ENCODE measurements around the gene HPCA.

The HPCA gene

DNA sequence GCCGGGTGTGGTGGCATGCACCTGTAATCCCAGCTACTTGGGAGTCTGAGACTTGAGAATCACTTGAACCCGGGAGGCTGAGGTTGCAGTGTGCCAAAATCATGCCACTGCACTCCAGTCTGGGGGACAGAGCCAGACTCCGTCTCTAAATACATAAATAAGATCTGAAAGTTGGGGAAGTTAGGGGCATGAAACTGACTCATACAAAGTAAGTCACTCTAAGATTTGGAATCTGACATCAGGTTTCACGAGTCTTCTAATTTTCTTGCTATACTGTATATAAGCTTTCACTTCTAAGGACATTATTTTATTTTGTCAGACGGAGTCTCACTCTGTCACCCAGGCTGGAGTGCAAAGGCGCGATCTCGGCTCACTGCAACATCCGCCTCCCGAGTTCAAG, 48.2 kb downstream of the HPCA start:
- no peaks in the 10 kb centered on the region for H3K9me3 ChIP-seq (ENCODE audit: low read depth, low read length)
- TF ChIP-seq FOXP2 (optimal IDR thresholded peaks at IDR 0.05; ENCODE audit: control extremely low read depth, extremely low read length, insufficient read depth) (no peak), EZH2 (IDR thresholded peaks at IDR 0.05) (no peak), POLR2AphosphoS5 (IDR thresholded peaks at IDR 0.05; ENCODE audit: borderline replicate concordance, low read depth, low read length) (no peak)
- DNase-seq (ENCODE audit: low read depth, low spot score) = no peak
- no peak overlapping the region for H3K27ac ChIP-seq
- H3K9ac ChIP-seq (ENCODE audit: insufficient read length) = no peak overlapping the region
- H3K4me3 ChIP-seq = no peak overlapping the region
- H3K36me3 ChIP-seq (ENCODE audit: insufficient read depth, low read length) = peaks cover 3% of the 10 kb centered on the region; the same call in 1 of the 2 replicates

DNA sequence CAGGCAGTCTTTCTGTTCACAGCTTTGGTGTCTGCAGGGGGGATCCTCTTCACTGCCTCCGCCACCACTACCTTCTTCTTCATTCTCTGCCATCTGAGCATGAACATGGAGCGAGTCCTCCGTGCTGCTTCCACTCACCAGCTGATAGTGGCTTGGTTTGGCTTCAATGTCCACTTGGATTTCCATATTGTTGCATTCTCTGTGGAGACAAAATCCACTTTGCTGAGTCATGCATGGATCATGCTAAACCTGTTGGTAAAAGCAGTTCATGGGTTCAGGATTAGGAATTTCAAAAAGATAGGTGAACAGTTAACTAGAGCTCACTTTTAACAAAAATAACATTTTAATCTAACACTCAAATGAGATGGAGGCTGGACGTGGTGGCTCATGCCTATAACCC, 50.8 kb downstream of the HPCA start:
- no peak overlapping the region for H3K27ac ChIP-seq
- H3K36me3 ChIP-seq (ENCODE audit: insufficient read depth, low read length) = peaks cover 5% of the 10 kb centered on the region; the same call in 1 of the 2 replicates
- no peak overlapping the region for H3K9ac ChIP-seq (ENCODE audit: insufficient read length)
- H3K4me3 ChIP-seq = no peak overlapping the region
- no peak for TF ChIP-seq POLR2AphosphoS5 (IDR thresholded peaks at IDR 0.05; ENCODE audit: borderline replicate concordance, low read depth, low read length)
- TF ChIP-seq FOXP2 (optimal IDR thresholded peaks at IDR 0.05; ENCODE audit: control extremely low read depth, extremely low read length, insufficient read depth) = no peak
- TF ChIP-seq EZH2 (IDR thresholded peaks at IDR 0.05) = no peak
- DNase-seq (ENCODE audit: low read depth, low spot score) = no peak
- H3K9me3 ChIP-seq (ENCODE audit: low read depth, low read length) = no peaks in the 10 kb centered on the region

DNA sequence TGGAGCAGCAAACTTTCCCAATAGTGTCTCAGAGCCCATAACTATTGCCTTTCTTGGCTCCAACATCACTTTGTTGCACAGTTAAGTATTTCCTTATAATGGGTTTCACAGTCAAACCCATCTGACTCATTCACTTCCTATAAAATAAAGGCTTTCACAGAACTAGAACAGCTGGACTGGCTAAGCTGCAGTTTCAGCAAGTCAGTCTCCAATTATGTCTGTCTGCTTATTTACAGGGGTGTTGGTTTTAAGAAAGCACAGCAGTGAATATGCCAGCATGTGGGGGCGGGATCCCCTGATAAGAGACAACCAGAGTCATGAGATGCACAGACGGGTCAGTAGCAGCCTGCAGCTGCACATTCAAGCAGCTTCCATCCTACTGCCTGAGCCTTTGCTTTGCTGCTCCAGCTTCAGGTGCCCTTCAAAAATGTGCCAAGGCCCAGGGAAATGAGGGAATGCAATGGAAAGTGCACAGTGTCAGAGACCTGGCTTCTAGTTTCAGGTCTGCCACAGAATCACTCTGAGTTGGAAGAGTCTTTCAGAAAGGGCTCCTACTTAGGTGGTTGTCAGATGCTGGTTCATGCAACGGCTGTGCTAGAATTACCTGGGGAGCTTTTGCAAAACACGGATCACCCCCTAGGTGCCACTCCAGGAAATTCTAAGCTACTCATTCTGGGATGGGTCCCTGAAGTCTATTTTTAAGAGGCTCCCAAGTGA, 53.5 kb downstream of the HPCA start:
- Histone ChIP-seq H3K9ac (ENCODE audit: insufficient read length) (no peak overlapping the region), H3K9me3 (ENCODE audit: low read depth, low read length) (no peaks in the 10 kb centered on the region), H3K36me3 (ENCODE audit: insufficient read depth, low read length) (peaks cover 9% of the 10 kb centered on the region; the same call in 1 of the 2 replicates), H3K27ac (no peak overlapping the region), H3K4me3 (no peak overlapping the region)
- no peak for TF ChIP-seq FOXP2 (optimal IDR thresholded peaks at IDR 0.05; ENCODE audit: control extremely low read depth, extremely low read length, insufficient read depth)
- TF ChIP-seq POLR2AphosphoS5 (IDR thresholded peaks at IDR 0.05; ENCODE audit: borderline replicate concordance, low read depth, low read length) = no peak
- no peak for TF ChIP-seq EZH2 (IDR thresholded peaks at IDR 0.05)
- DNase-seq (ENCODE audit: low read depth, low spot score) = no peak

DNA sequence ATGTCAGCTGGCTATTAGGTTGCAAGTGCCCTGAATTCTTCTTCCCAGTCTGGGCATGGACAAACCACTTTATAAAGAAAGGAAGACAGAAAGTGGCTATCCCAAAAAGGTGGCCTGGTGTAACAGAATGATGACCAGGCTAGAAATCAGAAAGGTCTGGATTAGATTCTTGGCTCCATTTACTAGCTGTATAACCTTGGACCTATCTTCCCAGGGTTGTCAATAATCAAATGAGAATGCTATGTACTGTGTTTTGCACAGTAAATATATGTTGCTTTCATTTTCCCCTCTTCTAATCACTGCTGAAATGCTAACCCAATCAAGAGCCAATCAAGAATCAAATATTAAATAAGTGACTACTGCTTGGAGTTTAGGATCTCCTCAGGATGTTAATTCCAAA, 57.9 kb downstream of the HPCA start:
- DNase-seq (ENCODE audit: low read depth, low spot score) = no peak
- H3K9ac ChIP-seq (ENCODE audit: insufficient read length) = no peak overlapping the region
- no peak overlapping the region for H3K4me3 ChIP-seq
- peaks cover 8% of the 10 kb centered on the region; the same call in 1 of the 2 replicates for H3K36me3 ChIP-seq (ENCODE audit: insufficient read depth, low read length)
- H3K27ac ChIP-seq = no peak overlapping the region
- H3K9me3 ChIP-seq (ENCODE audit: low read depth, low read length) = no peaks in the 10 kb centered on the region
- TF ChIP-seq EZH2 (IDR thresholded peaks at IDR 0.05) (no peak), FOXP2 (optimal IDR thresholded peaks at IDR 0.05; ENCODE audit: control extremely low read depth, extremely low read length, insufficient read depth) (no peak), POLR2AphosphoS5 (IDR thresholded peaks at IDR 0.05; ENCODE audit: borderline replicate concordance, low read depth, low read length) (no peak)

Data from SK-N-MC (cell line).